IPS-15b (cell line): ENCODE results near the gene ABHD2.
"Not testable (repeated sequence)": the region's sequence is repeated elsewhere in the genome, so short reads cannot be mapped to it uniquely, and the experiment has no call there.

ENCODE experiments used
- H3K27me3 ChIP-seq: one replicate; pipeline ENCODE4 v1.6.1; 2013; ENCODE audit warnings: low read length; ENCODE audit not compliant: control insufficient read depth, insufficient read depth
- H3K36me3 ChIP-seq: one replicate; pipeline ENCODE4 v1.6.1; 2013; ENCODE audit warnings: low read length; ENCODE audit not compliant: control insufficient read depth, insufficient read depth
- H3K4me1 ChIP-seq: one replicate; pipeline ENCODE4 v1.6.1; 2013; ENCODE audit warnings: mild to moderate bottlenecking, low read length; ENCODE audit not compliant: control insufficient read depth, insufficient read depth
- H3K4me3 ChIP-seq: one replicate; pipeline ENCODE4 v1.5.1; 2013; ENCODE audit warnings: low read depth, low read length
- H3K9ac ChIP-seq: one replicate; pipeline ENCODE4 v1.6.1; 2013; ENCODE audit warnings: low read depth, mild to moderate bottlenecking, low read length
- H3K9me3 ChIP-seq: one replicate; pipeline ENCODE4 v1.6.1; 2013; ENCODE audit warnings: mild to moderate bottlenecking, low read length; ENCODE audit not compliant: control insufficient read depth, insufficient read depth

ABHD2 gene

DNA sequence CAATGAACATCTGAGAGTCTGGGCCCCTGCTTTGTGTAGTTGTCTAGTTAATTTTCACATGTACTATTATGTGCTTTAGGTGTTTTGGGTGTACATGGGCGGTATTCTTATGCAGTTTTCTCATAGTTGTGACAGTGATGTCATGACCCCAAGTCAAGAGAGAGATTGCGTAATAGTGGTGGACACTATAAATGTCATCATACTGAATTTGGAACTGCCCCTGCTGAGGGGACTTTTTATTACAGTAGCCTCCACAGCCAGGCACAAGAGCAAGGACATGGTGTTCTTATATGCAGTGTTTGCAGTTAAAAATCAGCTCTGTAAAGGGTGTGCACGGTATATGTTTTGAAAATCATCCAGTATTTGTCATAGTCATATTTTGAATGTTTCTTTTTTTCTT is 29.5 kb downstream of the ABHD2 start:
- no peaks in the 10 kb centered on the region for H3K36me3 ChIP-seq
- H3K9ac ChIP-seq, result no peak overlapping the region
- H3K9me3 ChIP-seq, result no peaks in the 10 kb centered on the region
- no peaks in the 10 kb centered on the region for H3K27me3 ChIP-seq
- no peak overlapping the region for H3K4me3 ChIP-seq
- no peaks in the 10 kb centered on the region for H3K4me1 ChIP-seq

DNA sequence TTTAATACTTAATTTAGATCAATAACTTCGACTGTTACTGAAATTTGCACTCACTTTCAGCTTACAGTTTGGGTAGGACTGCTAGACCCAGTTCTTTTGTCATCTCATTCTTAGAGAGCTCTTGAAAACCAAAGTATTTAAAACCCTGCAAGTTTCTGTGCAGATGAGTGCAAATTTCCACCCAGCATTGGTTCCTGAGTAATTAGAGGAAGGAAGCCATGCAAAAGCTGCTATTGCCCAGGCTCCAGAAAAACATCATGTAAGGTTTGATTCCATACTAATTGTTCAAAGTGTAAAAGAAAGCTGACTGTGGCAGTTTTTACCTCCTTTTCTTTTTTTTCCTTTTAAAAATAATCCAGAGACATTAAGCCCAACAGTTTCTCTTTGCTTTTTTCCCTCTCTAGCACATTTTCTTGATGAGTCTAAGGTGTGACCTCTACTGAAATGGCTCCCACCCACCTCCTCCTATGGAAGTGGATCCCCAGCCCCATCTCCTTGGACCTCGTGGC is 30.3 kb downstream of the ABHD2 start:
- Histone ChIP-seq H3K36me3 (no peaks in the 10 kb centered on the region), H3K27me3 (no peaks in the 10 kb centered on the region), H3K4me1 (no peaks in the 10 kb centered on the region), H3K9ac (no peak overlapping the region), H3K4me3 (no peak overlapping the region), H3K9me3 (no peaks in the 10 kb centered on the region)

DNA sequence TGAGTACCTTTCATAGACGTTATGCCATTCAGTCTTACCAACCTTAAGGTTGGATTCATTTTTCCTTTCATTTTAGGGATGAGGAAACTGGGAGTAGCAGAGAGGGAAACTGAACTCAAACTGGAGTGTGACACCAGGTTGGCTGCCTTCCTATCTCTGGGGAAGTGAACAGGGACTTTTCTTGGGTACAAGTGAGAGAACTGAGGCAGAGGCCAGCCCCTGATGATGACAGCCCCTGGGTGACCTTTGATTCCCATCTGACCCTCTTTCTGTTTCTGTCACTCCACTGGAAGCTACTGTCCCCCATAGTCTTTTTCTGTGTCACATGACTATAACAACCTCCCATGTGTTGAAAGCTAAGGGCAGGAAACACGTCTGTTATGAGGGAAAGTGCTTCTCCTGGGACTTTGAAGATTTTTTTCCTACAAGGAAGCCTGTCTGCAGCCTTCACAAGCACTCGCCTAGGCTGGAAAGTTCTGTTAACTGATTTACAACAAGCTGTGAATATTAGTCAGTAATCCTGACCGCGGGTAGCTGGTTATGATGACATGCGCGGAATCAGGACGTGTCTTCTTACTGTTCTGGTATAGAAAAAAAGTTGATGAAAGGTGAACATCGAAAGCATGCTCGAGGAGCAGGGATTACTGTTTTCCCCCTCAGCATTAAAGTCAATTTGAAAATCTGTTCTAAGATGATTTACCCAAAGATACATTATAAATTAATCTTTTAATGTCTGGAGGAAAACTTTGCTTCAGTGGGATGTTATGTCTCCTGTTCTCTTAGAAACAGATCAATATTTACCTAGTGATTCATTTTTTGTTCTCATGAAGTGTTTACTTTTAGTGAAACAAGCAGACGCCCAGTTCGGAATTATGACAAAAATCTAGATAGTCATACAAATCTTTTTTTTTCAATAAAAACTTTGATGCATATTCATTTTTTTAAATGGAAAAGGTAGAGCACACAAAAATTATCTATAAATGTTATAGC is 31.5 kb downstream of the ABHD2 start:
- Histone ChIP-seq H3K4me3 (no peak overlapping the region), H3K27me3 (no peaks in the 10 kb centered on the region), H3K9me3 (no peaks in the 10 kb centered on the region), H3K9ac (no peak overlapping the region), H3K4me1 (no peaks in the 10 kb centered on the region), H3K36me3 (no peaks in the 10 kb centered on the region)

DNA sequence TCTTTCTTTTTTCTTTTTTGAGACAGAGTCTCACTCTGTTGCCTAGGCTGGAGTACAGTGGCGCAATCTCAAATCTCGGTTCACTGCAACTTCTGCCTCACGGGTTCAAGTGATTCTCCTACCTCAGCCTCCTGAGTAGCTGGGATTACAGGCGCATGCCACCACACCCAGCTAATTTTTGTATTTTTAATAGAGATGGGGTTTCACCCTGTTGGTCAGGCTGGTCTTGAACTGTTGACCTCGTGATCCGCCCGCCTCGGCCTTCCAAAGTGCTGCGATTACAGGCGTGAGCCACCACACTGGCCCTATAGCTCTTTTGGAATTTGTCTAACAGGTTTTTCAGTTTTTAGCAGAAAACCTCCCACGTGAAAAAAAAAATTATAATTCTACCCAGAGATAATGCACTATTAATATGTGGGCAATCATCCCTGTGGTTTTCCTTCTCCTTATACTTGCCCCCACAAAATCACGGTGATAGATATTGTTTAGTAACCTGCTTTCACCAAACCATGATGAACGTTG is 32.3 kb downstream of the ABHD2 start:
- not testable (repeated sequence) for H3K9ac ChIP-seq, H3K27me3 ChIP-seq, H3K4me1 ChIP-seq, H3K9me3 ChIP-seq, H3K36me3 ChIP-seq, H3K4me3 ChIP-seq

DNA sequence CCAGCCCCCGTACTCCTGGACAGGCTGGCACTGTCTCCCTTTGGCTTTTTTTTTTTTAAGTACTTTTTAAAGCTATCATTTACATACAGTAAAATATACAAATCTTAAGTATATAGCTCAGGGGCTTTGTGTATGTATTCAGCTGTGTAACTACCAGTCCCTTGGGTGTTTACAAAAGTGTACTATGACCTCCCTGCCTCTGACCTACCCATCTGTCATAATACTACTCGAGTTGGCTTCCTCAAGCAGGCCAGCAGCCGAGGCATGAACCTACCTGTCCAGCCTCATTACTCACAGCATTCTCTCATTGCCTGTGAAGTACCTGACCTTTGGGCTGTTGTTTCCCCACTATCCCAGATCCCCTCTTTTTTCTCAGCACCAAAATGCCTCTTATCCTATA is 33.2 kb downstream of the ABHD2 start:
- no peaks in the 10 kb centered on the region for H3K36me3 ChIP-seq
- H3K4me1 ChIP-seq, result no peaks in the 10 kb centered on the region
- H3K4me3 ChIP-seq, result no peak overlapping the region
- no peak overlapping the region for H3K9ac ChIP-seq
- no peaks in the 10 kb centered on the region for H3K9me3 ChIP-seq
- H3K27me3 ChIP-seq, result no peaks in the 10 kb centered on the region

DNA sequence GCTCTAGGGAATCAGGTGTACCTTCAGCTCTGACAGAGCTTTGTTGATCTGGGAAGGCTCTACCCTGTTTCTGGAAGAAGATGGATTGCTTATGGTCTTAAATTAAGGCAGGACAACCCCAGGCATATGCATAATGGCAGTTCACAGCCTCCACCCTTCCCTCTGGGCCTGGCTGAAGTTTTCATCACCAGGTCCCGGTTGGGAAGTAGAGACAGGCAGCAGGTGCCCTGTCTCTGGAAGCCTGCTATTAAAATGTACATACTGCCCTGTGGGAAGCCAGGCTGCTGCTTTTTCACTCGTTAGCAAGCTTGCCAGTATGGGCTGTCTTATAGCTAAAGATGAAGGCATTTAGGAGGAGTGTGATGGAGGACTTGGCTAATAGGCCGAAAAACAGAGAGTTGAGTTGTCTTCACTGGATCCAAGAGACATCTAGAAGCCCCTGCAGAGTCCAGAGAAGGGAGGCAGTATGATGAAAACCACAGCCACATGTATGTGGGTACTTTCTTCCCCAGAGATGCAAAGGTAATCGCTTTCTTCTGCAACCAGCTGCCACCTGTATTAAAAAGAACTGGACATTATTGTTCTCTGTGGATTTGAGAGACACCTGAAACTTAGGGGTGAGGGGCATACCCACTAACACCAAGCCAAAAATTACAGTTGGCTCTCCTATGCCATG is 34.4 kb downstream of the ABHD2 start:
- H3K27me3 ChIP-seq, result no peaks in the 10 kb centered on the region
- H3K9ac ChIP-seq, result no peak overlapping the region
- no peaks in the 10 kb centered on the region for H3K4me1 ChIP-seq
- H3K36me3 ChIP-seq, result no peaks in the 10 kb centered on the region
- H3K4me3 ChIP-seq, result no peak overlapping the region
- no peaks in the 10 kb centered on the region for H3K9me3 ChIP-seq

DNA sequence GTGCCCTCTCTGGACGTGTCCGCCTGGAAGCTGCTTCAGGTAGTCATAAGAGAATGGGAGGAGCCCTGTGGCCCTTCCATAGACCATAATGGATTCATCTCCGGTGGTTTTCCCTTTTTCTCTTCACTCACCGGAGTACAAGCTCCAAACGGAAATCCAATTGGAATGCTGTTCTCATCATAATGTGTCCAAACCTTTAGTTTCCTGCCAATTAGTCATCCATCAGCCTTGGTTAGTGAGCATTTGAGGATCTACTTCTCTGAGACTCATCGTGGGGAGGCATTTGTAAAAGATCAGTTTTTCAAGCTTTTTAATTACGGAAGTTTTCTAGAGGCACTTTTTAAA is 34.9 kb downstream of the ABHD2 start:
- H3K36me3 ChIP-seq, result no peaks in the 10 kb centered on the region
- H3K4me1 ChIP-seq, result no peaks in the 10 kb centered on the region

DNA sequence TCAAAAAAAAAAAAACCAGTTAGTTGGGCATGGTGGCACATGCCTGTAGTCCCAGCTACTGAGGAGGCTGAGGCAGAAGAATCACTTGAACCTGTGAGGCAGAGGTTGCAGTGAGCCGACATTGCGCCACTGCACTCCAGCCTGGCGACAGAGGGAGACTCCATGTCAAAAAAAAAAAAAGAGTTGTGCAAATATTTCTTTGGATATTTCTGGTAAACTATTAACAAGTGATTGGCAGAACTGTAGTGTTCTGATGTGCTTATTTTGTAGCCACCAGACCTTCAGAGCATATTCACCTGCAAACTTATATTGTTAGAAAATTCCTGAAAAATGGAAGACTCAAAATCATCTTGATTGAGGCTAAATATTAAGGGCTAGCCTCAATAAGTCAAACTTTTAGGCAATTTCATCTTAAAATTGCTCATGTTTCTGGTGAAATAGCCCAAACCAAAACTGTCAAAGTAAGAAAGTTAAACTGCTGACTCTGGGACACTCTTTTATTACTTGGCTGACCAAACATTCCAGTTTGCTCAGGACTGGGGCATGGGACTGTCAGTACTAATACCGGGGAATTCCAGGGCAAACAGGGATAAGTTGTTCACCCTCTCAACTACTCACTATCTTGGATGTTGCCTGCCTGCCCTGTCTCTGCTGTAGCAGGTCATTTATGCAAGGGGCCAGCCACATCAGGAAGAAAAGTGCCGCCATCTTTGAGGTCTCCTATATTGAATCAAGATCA is 37.0 kb downstream of the ABHD2 start:
- Histone ChIP-seq H3K9me3 (no peaks in the 10 kb centered on the region), H3K9ac (no peak overlapping the region), H3K4me3 (no peak overlapping the region), H3K4me1 (no peaks in the 10 kb centered on the region), H3K36me3 (no peaks in the 10 kb centered on the region), H3K27me3 (no peaks in the 10 kb centered on the region)

More for the DNA sequence above, 34.9 kb downstream of the ABHD2 start:
- Histone ChIP-seq H3K9me3 (no peaks in the 10 kb centered on the region), H3K4me3 (no peak overlapping the region), H3K9ac (no peak overlapping the region), H3K27me3 (no peaks in the 10 kb centered on the region)

DNA sequence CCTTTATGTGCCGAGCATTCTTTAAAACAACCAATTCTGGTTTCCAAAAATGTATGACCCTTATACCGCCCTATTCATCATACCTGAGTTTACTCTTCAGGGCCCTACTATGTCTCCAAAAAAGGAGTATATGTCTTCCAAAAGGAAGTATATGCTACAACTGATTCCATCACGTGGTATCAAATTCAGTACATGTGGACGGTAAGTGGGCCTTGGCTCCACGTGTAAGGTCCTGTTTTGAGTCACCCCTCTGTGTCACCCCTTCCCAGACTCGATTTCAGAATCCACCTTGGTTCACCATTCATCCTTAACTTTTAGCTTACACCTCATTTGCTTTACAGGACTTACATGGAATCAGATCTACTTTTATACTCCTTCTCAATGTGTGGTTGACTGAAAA is 37.8 kb downstream of the ABHD2 start:
- Histone ChIP-seq H3K4me3 (no peak overlapping the region), H3K9ac (no peak overlapping the region), H3K4me1 (no peaks in the 10 kb centered on the region), H3K27me3 (no peaks in the 10 kb centered on the region), H3K9me3 (no peaks in the 10 kb centered on the region), H3K36me3 (no peaks in the 10 kb centered on the region)

DNA sequence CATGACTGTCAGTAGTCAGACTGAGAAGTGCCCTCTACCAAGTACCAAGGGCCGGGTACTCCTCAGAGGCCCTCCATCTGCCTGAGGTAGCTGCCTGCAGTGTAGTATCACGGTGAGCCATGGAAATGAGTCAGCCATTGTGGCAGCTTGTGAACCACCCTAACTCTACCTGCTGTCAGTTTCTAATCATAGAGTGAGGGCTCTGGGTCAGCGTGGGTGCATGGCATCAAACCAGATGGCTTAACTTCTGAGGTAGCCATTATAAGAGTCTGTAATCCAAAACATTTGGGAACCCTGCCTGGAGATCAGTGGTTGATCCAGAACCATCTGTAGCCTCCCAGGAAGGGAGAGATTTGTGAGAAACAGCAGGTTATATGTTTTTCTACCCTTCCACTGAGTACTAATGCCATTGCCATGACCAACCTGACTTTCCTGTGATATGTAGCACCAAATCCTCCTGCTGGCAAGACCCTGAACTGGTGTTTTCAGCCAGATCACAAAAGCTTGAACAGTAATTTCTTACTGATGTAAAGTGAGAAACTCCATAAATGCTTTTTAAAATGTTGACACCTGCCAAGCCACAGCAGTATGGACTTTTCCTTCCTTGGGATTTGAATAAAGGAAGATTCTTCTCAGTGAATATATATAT is 38.9 kb downstream of the ABHD2 start:
- H3K36me3 ChIP-seq, result no peaks in the 10 kb centered on the region
- no peaks in the 10 kb centered on the region for H3K4me1 ChIP-seq
- H3K9ac ChIP-seq, result no peak overlapping the region
- no peaks in the 10 kb centered on the region for H3K9me3 ChIP-seq
- no peak overlapping the region for H3K4me3 ChIP-seq
- no peaks in the 10 kb centered on the region for H3K27me3 ChIP-seq
